LNCAP (cell line): ENCODE data around the gene LSM12.

Experiments used
- TF ChIP-seq, protein P1 (sequence below): fragments of 450-650 bp; IDR thresholded peaks from 2 replicates; pipeline ENCODE4 v1.5.1; 2017; ENCODE audit warnings: mild to moderate bottlenecking

The LSM12 gene

GRCh38 chr17:44092051-44092450 lies 25.6 kb upstream of the LSM12 start:
- TF ChIP-seq, protein P1, sequence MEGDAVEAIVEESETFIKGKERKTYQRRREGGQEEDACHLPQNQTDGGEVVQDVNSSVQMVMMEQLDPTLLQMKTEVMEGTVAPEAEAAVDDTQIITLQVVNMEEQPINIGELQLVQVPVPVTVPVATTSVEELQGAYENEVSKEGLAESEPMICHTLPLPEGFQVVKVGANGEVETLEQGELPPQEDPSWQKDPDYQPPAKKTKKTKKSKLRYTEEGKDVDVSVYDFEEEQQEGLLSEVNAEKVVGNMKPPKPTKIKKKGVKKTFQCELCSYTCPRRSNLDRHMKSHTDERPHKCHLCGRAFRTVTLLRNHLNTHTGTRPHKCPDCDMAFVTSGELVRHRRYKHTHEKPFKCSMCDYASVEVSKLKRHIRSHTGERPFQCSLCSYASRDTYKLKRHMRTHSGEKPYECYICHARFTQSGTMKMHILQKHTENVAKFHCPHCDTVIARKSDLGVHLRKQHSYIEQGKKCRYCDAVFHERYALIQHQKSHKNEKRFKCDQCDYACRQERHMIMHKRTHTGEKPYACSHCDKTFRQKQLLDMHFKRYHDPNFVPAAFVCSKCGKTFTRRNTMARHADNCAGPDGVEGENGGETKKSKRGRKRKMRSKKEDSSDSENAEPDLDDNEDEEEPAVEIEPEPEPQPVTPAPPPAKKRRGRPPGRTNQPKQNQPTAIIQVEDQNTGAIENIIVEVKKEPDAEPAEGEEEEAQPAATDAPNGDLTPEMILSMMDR = no peak

DNA sequence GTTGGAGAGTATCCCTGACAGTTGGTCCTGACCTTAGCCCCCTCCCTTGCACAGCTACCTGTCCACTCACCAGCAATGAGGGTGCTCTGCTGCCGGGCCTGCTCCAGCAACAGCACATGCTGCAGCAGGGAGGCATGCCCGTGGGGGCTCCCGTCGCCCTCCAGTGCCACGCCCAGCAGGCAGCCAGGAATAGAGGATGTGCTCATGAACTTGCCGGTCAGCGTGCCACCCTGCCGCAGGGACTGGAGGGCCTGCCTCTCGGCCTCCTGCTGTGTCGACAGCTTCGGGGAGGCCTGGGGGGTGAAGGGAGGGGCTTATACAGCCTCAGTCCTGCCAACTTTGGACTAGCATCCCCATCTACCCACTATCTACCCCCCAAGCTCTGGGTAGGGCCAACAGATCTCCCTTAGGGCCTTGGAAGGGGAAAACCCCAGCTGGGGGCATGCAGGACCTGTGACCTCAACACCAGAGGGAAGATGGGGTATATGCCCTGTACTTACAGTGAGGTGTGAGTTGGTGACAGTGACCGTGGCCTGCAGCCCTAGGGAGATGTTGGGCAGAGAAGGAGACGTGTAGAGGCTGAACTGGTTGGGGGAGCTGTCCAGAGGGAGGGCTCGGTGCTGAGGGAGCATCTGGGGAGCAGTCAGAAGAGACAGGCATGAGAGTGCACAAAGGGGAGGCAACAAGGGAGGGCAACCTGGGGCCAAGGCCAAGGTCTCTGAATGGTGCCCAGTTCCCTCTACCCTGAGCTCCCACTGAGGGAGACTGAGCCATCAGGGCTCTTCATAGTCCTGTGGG lies 24.9 kb upstream of the LSM12 start:
- TF ChIP-seq, protein P1 = no peak

DNA sequence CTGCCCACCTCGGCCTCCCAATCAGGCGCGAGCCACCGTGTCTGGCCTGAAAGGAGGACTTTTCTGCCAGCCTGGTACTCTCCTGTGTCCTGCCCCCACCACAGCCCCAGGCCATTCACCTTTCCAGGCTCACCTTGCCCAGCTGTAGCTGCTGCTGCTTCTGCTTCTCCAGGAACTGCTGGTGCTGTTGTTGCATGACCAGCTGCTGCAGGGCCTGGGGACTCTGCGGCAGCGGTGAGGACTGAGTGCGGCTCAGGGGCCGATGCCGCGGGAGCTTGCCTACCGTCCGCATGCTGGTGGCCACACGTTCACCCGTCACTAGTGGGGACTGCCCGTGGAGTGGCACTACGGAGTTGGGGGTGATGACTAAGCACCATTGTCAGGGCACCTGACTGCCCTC lies 21.8 kb upstream of the LSM12 start:
- TF ChIP-seq, protein P1 = no peak

DNA sequence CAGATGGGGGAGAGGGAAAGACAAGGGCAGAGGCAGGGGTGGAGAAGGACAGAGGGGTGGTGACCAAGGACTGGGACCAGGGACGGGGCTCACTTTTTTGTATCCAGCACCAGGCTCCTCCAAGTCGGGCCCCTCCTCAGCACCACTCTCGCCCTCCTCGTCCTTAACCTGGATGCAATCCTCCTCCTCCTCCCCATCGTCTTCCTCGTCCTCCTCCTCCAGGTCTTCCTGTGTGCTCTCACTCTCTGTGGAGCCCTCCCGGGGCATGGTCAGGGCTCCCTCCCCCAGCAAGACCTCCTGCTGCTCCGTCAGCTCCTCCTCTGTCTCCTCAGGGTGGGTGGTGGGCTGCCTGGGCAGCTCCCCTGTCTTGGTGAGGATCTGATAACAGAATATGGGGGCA lies 20.8 kb upstream of the LSM12 start:
- TF ChIP-seq, protein P1 = no peak

- TF ChIP-seq, protein P1 = no peak
These were observed 20.2 kb upstream of the LSM12 start for GRCh38 chr17:44086364-44087311.

GRCh38 chr17:44085908-44086307 lies 19.4 kb upstream of the LSM12 start:
- TF ChIP-seq, protein P1 = no peak

DNA sequence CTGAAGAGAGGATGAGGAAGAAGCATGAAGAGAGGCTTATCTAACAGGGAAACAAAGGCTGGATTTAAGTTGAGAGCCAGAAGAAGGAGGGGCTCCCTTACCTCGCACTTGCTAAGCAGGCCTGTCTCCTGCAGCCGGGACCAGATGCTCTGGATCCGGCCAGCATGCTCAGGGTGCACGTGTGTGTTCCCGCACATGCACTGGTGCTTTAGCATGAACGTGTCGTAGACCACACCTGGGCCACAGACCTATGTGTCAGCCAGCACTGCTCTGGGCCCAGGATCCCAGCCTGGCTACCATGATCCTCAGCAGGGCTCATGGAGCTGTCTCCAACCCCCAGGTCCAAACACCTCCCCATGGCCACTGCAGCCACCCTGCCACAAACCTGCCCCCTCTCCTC lies 18.4 kb upstream of the LSM12 start:
- TF ChIP-seq, protein P1 = no peak
